Kidney tubule cell (primary cell): ENCODE measurements around the gene STUB1.

Source experiments
- DNase-seq: peaks from one replicate; pipeline ENCODE4 v3.0.0-alpha.2; 2018; ENCODE audit warnings: low spot score

The STUB1 gene

GRCh38 chr16:712740-713250, 32.6 kb downstream of the STUB1 start:
- DNase-seq = peak; percentile 98

DNA sequence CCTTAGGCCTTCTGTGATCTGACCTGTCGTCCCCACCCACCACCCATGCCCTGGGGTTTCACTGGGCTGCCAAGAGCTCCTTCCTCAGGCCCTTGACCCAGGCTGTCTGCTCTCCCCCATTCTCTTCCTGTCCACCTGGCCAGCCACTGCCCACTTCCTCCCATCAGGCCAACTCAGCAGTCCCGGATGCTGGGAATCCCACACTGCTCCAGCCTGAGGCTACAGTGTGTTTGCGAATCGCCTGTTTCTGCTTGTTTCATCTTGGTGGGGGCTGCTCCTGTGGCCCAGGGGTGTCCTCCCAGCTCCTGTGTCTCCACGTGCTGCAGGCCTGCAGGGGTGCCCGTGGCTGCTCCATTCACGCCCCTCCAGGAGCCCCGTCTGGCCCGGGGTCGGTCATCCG, 33.9 kb downstream of the STUB1 start:
- DNase-seq = peak; percentile 56

GRCh38 chr16:714558-715476, 34.6 kb downstream of the STUB1 start, which contains the start of gene METRN:
Gene METRN, plus strand, starts transcription at chr16:715118. Its CDS starts 172 bp downstream, at chr16:715290.
- peak; percentile 89 for DNase-seq

DNA sequence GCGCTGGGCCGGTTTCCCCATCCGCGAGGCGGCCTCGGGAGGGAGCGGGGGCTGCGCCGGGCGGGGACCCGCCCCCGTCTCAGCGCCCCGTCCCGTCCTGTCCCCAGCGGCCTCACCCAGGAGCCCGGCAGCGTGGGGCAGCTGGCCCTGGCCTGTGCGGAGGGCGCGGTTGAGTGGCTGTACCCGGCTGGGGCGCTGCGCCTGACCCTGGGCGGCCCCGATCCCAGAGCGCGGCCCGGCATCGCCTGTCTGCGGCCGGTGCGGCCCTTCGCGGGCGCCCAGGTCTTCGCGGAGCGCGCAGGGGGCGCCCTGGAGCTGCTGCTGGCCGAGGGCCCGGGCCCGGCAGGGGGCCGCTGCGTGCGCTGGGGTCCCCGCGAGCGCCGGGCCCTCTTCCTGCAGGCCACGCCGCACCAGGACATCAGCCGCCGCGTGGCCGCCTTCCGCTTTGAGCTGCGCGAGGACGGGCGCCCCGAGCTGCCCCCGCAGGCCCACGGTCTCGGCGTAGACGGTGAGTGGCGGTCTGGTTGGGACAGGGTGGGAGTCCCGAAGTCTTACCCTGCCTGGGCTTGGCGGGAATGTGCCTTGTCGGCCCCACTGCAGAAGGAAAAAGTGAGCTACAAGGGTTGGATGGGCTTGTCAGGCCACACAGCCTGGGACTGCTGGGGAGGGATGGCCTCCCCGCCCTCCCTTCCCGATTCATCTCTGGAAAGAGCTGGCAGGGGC, 35.4 kb downstream of the STUB1 start:
- peak; percentile 37 for DNase-seq

DNA sequence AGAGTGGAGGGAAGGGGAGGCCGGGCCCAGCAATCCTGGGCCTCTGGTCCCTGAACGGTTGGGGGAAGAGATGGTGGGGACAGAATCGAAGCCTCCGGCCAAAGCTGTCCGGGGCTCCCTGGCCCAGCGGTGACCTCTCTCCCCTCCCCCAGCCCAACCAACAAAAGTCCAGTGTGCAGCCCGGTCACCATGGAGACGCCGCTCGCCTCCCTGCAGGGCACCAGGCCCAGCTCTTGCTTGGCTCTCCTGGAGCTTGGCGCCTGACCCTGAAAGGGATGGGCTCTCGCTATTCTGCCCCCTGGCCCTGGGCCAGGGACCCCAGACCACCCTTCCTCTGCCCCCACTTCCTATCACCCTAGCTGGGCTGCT, 36.0 kb downstream of the STUB1 start:
- peak; percentile 65 for DNase-seq

- DNase-seq = no peak
Measured at GRCh38 chr16:716768-717325, 36.6 kb downstream of the STUB1 start.

DNA sequence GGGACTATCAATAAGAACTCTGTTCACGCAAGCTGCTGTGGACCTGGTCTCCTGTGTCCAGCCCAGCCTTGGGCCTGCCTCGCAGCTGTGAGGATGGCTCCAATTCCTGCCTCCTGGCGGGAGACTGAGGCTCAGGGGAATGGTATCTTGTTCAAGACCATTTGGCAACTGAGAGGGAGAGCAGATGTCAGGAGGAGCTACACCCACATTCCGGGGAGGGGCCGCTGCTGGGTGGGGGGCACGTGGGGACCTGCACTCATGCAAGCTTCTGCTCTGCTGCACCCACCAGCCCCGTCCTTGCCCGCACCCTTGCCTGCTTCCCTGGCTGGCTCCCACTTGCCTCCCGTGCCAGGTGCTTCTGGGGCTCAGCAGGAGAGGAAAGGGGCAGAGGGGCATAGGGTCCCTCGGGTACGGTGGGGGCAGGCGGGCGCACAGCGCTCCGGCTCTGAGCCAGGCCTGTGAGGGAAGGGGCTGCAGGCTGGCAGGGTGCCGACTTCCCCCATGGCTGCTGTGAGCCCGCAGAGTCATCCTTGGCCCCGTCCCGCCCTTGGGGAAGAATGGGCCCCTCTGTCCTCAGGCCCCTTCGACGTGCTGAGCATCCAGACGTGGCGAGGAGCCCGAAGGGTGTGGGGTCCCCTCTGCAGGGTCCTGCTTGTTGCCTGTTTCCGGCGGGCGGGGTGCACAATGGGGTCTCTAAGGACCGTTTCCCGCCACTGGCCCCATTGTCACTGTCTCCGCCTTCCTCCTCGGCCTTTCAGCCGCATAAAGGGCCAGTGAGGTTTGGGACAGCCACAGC, 37.4 kb downstream of the STUB1 start:
- no peak for DNase-seq

- DNase-seq = no peak
Measured at GRCh38 chr16:718389-718788, 38.2 kb downstream of the STUB1 start.

GRCh38 chr16:718922-719321, 38.7 kb downstream of the STUB1 start:
- no peak for DNase-seq

GRCh38 chr16:719815-720446, 39.7 kb downstream of the STUB1 start:
- DNase-seq = peak; percentile 77

GRCh38 chr16:720447-720989, 40.3 kb downstream of the STUB1 start:
- peak; percentile 77 for DNase-seq

- peak; percentile 90 for DNase-seq
Measured at GRCh38 chr16:720990-721764, 41.0 kb downstream of the STUB1 start, which contains the start of gene ANTKMT. Gene ANTKMT, plus strand, starts transcription at chr16:721146. Its CDS starts 129 bp downstream, at chr16:721275.

GRCh38 chr16:721765-722540, 41.7 kb downstream of the STUB1 start:
- DNase-seq = no peak

DNA sequence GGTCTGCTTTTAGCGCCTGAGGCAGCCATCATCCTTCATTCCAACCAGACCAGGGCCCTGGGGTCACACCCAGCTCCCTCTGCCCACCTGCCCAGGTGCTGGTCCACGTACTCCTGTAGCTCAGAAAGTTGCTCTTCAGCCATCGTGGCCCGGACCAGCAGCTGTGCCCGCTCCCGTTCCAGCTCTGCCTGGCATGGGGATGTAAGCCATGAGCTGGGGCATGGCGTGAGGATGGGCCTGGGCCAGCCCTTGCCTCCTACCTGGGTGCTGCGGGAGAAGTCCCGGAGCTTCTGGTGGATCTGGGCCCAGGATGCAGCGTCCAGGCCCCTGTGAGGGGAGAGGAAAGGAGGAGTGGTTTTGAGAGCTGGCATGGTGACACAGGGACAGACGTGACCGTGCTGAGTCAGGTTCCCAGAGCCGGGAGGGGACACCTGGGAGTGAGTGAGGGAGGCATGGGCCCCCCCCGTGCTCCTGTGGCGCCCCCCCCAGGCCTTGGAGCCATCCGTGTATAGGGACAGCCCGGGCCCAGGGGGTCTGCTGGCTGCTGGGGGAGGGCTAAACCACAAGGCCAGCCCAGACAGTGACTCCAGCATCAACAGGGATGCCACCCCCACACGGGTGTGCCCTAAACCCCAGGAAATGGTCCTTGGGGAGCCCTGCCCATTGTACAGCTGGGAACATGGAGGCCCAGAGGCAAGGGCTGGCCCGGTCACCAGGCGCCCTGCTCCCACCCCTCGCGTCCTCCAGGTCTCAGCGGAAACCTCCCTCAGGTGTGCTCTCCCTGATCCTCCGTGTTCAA, 42.8 kb downstream of the STUB1 start:
- DNase-seq = no peak

DNA sequence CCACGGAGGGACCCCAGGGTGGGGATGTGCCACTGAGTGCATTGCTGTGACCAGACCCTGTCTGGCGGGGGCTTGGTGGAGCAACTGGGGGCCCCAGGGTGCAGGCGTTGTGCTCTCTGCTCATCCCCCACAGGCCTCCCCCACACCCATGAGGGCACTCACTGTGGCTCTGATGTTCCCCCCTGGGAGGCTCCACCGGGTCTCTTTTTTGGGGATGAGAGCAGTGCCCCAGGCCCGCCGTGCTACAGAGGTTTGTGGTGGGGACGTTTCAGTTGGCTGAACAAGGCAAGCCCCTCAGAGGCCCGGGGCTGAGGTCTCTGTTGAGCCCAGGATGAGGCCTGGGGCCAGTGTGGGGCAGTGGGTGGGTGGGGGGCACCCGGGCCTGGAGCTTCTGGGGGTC, 43.5 kb downstream of the STUB1 start:
- no peak for DNase-seq

DNA sequence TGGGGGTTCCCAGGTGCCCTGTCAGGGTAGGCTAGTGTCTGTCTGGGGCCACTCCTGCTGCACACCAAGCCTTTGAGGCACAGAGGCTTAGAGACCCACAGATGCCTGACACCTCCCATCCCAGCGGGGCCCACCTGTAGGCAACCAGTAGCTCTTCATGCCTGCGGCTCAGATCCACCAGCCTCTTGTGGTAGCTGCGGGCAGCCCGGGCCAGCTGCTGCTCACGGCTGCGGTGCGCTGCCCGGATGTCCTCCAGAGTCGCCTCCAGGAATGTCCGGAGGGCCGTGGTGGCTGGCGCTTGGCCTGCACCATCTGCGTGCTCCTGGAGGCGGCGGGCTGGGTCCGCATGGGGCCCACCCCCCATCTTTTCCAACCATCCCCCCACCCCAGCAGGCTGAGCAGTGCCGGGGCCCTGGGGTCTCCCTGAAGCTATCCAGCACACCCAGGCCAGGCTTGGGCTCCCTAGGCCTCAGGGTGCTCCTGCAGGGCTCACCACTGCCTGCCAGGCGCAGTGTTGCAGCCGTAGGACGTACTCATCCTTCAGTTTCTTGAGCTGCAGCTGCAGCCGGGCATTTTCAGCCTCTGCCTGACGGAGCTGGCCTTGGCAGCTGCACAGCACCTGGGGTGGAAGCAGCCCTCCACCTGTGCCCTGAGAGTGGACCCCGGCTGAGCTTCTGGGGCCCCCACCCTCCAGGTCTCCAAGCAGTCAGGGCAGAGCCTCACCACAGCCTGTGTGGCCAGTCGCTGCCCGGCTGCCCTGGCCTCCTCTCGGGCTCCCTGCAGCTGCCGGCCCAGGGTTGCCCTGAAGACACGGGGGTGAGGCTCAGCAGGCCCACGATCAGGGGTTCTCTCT, 44.2 kb downstream of the STUB1 start:
- DNase-seq = no peak

- no peak for DNase-seq
Measured at GRCh38 chr16:725041-725376, 44.8 kb downstream of the STUB1 start.
